Stimulated activated CD4-positive, alpha-beta T cell treated with anti-CD3 and anti-CD28 coated beads, Interleukin-4, amount 100 ng/mL, for 48 hours (primary cell): Measurements from ENCODE around the gene CFAP20DC.
"Not testable (repeated sequence)": the region's sequence is repeated elsewhere in the genome, so short reads cannot be mapped to it uniquely, and the experiment has no call there.

Experiments
- DNase-seq, 2 donors: peaks; one replicate each; pipeline ENCODE4 v3.0.0-alpha.2; 2020; ENCODE audit warnings: low read depth in 2 of 2

The CFAP20DC gene

GRCh38 chr3:59023612-59024011 lies 26.2 kb downstream of the CFAP20DC start:
- DNase-seq, result no peak

- DNase-seq, result no peak
Observed at GRCh38 chr3:59017617-59017984, 32.2 kb downstream of the CFAP20DC start.

GRCh38 chr3:59016930-59017616 lies 32.8 kb downstream of the CFAP20DC start:
- DNase-seq, result no peak

GRCh38 chr3:59013611-59014010 lies 36.2 kb downstream of the CFAP20DC start:
- DNase-seq, result no peak

GRCh38 chr3:59006634-59007517 lies 42.9 kb downstream of the CFAP20DC start:
- DNase-seq, result no peak

- DNase-seq, result no peak
Observed at GRCh38 chr3:59001675-59002074, 48.1 kb downstream of the CFAP20DC start.

GRCh38 chr3:58999774-59000160 lies 50.1 kb downstream of the CFAP20DC start:
- DNase-seq, result no peak

- DNase-seq, result no peak
Observed at GRCh38 chr3:58999134-58999773, 50.6 kb downstream of the CFAP20DC start.

GRCh38 chr3:58998476-58999117 lies 51.2 kb downstream of the CFAP20DC start:
- DNase-seq, result no peak

GRCh38 chr3:58996730-58997129 lies 53.1 kb downstream of the CFAP20DC start:
- no peak for DNase-seq

GRCh38 chr3:58994746-58995330 lies 55.0 kb downstream of the CFAP20DC start:
- DNase-seq, result no peak

GRCh38 chr3:58993547-58993946 lies 56.3 kb downstream of the CFAP20DC start:
- no peak for DNase-seq

GRCh38 chr3:58991623-58992022 lies 58.2 kb downstream of the CFAP20DC start:
- no peak for DNase-seq

- DNase-seq, result no peak
Observed at GRCh38 chr3:58991026-58991425, 58.8 kb downstream of the CFAP20DC start.

- no peak for DNase-seq
Observed at GRCh38 chr3:58989955-58990354, 59.9 kb downstream of the CFAP20DC start.

GRCh38 chr3:58989163-58989562 lies 60.7 kb downstream of the CFAP20DC start:
- DNase-seq, result no peak

- no peak for DNase-seq
Observed at GRCh38 chr3:58988041-58988440, 61.8 kb downstream of the CFAP20DC start.

- DNase-seq, result no peak
Observed at GRCh38 chr3:58986654-58987053, 63.2 kb downstream of the CFAP20DC start.

GRCh38 chr3:58979840-58980239 lies 70.0 kb downstream of the CFAP20DC start:
- DNase-seq, result no peak

GRCh38 chr3:58973796-58974195 lies 76.0 kb downstream of the CFAP20DC start:
- no peak for DNase-seq

GRCh38 chr3:58967866-58968265 lies 82.0 kb downstream of the CFAP20DC start:
- not testable (repeated sequence) for DNase-seq

- no peak for DNase-seq
Observed at GRCh38 chr3:58965865-58966264, 84.0 kb downstream of the CFAP20DC start.
